CD4-positive, alpha-beta T cell treated with Interleukin-6 for 4 hours (primary cell): ENCODE results near the gene BCAT1.
"Not testable (repeated sequence)": the region's sequence is repeated elsewhere in the genome, so short reads cannot be mapped to it uniquely, and the experiment has no call there.

Source experiments
- DNase-seq: peaks from one replicate; pipeline ENCODE4 v3.0.0-alpha.2; 2020; ENCODE audit warnings: mixed read lengths

BCAT1 gene

GRCh38 chr12:24922090-24922489 is 26.8 kb downstream of the BCAT1 start:
- no peak for DNase-seq

GRCh38 chr12:24921251-24922038 is 27.5 kb downstream of the BCAT1 start:
- no peak for DNase-seq

- no peak for DNase-seq
Observed at GRCh38 chr12:24920141-24920540, 28.8 kb downstream of the BCAT1 start.

GRCh38 chr12:24919346-24920001 is 29.4 kb downstream of the BCAT1 start:
- DNase-seq, result no peak

GRCh38 chr12:24918596-24918995 is 30.3 kb downstream of the BCAT1 start:
- DNase-seq, result no peak

GRCh38 chr12:24915501-24915900 is 33.4 kb downstream of the BCAT1 start:
- no peak for DNase-seq

- no peak for DNase-seq
Observed at GRCh38 chr12:24913953-24914352, 34.9 kb downstream of the BCAT1 start.

- no peak for DNase-seq
Observed at GRCh38 chr12:24913130-24913529, 35.8 kb downstream of the BCAT1 start.

- DNase-seq, result no peak
Observed at GRCh38 chr12:24911271-24911791, 37.6 kb downstream of the BCAT1 start.

GRCh38 chr12:24910192-24910591 is 38.7 kb downstream of the BCAT1 start:
- DNase-seq, result not testable (repeated sequence)

- DNase-seq, result no peak
Observed at GRCh38 chr12:24909667-24910066, 39.2 kb downstream of the BCAT1 start.

- DNase-seq, result no peak
Observed at GRCh38 chr12:24907464-24907863, 41.4 kb downstream of the BCAT1 start.

GRCh38 chr12:24906141-24906540 is 42.8 kb downstream of the BCAT1 start:
- no peak for DNase-seq

GRCh38 chr12:24905431-24905830 is 43.5 kb downstream of the BCAT1 start:
- no peak for DNase-seq

GRCh38 chr12:24904871-24905270 is 44.0 kb downstream of the BCAT1 start:
- no peak for DNase-seq

- DNase-seq, result no peak
Observed at GRCh38 chr12:24903329-24904088, 45.4 kb downstream of the BCAT1 start.

- DNase-seq, result no peak
Observed at GRCh38 chr12:24902511-24903328, 46.2 kb downstream of the BCAT1 start.

GRCh38 chr12:24901576-24902461 is 47.1 kb downstream of the BCAT1 start:
- no peak for DNase-seq

- DNase-seq, result no peak
Observed at GRCh38 chr12:24900196-24900595, 48.7 kb downstream of the BCAT1 start.

GRCh38 chr12:24899503-24900075 is 49.3 kb downstream of the BCAT1 start:
- DNase-seq, result no peak

- DNase-seq, result no peak
Observed at GRCh38 chr12:24898606-24899005, 50.3 kb downstream of the BCAT1 start.
